Breast epithelium (tissue), 4 donors: ENCODE results near the gene PAPSS2. TPM values are rescaled to one million over a fixed set of nuclear protein-coding genes. Genes with fewer than 3 reads are reported as not detected.
"Not testable (repeated sequence)": the region's sequence is repeated elsewhere in the genome, so short reads cannot be mapped to it uniquely, and the experiment has no call there.

Experiments
- DNase-seq, 2 donors: peaks; one replicate each; pipeline ENCODE4 v3.0.0-alpha.2; 2019; ENCODE audit warnings: low spot score in 2 of 2
- H3K27ac ChIP-seq, 2 donors: fragments of 200-600 bp; sonication (generic) in 1 of 2; one replicate each; pipeline ENCODE4 v1.5.1; 2016 to 2019; ENCODE audit warnings: mild to moderate bottlenecking in 1 of 2
- H3K27me3 ChIP-seq, 2 donors: fragments of 200-600 bp; sonication (generic) in 1 of 2; one replicate each; pipeline versions ENCODE4 v1.5.1 to v1.6.0; 2017 to 2019; ENCODE audit warnings: control low read depth in 1 of 2, mild to moderate bottlenecking in 1 of 2
- H3K36me3 ChIP-seq: fragments of 200-600 bp; one replicate; pipeline ENCODE4 v1.5.1; 2019
- H3K4me1 ChIP-seq, 2 donors: fragments of 200-600 bp; sonication (generic); one replicate each; pipeline ENCODE4 v1.5.1; 2016 to 2019; ENCODE audit warnings: control low read depth in 1 of 2
- H3K4me3 ChIP-seq, 3 donors: fragments of 200-600 bp; sonication (generic); 1 replicate in 2 of 3; 2 replicates in 1 of 3; pipeline ENCODE4 v1.5.1; 2016 to 2019; ENCODE audit warnings: mild to moderate bottlenecking in 3 of 3, moderate library complexity in 2 of 3
- H3K9me3 ChIP-seq, 2 donors: fragments of 200-600 bp; sonication (generic) in 1 of 2; one replicate each; pipeline ENCODE4 v1.5.1; 2016 to 2019; ENCODE audit warnings: control low read depth in 1 of 2
- POLR2A ChIP-seq: fragments of 450-650 bp; IDR thresholded peaks from one replicate; pipeline ENCODE4 v1.6.1; 2016; ENCODE audit warnings: antibody characterized with exemption, mild to moderate bottlenecking, moderate library complexity
- POLR2AphosphoS5 ChIP-seq, 3 donors: sonication (generic); formaldehyde crosslinking; IDR thresholded peaks; one replicate each; pipeline ENCODE4 v1.6.1; 2017; ENCODE audit warnings: antibody characterized with exemption in 3 of 3
- intact Hi-C: fragments of 100-400 bp; cut with DNase I; formaldehyde crosslinking; loops from one replicate; pipeline ENCODE4 v1.15.1; 2023; ENCODE audit warnings: low total_unique reads
- total RNA-seq, 3 donors: library from RNA; depleted of rRNA; stranded (reverse); fragments of >200 nt; gene quantifications; one replicate each; pipeline ENCODE4 v1.1.0, GENCODE V29; 2016
- TF ChIP-seq, protein P1 (sequence below), 3 donors: fragments of 450-650 bp; IDR thresholded peaks; one replicate each; pipeline ENCODE4 v1.5.1; 2016 to 2017; ENCODE audit warnings: antibody characterized with exemption in 3 of 3, mild to moderate bottlenecking in 3 of 3, moderate library complexity in 3 of 3

Gene PAPSS2
- total RNA-seq, 3 donors from 2014 or later, result 21.1 to 33.8 (median 27.2) TPM

DNA sequence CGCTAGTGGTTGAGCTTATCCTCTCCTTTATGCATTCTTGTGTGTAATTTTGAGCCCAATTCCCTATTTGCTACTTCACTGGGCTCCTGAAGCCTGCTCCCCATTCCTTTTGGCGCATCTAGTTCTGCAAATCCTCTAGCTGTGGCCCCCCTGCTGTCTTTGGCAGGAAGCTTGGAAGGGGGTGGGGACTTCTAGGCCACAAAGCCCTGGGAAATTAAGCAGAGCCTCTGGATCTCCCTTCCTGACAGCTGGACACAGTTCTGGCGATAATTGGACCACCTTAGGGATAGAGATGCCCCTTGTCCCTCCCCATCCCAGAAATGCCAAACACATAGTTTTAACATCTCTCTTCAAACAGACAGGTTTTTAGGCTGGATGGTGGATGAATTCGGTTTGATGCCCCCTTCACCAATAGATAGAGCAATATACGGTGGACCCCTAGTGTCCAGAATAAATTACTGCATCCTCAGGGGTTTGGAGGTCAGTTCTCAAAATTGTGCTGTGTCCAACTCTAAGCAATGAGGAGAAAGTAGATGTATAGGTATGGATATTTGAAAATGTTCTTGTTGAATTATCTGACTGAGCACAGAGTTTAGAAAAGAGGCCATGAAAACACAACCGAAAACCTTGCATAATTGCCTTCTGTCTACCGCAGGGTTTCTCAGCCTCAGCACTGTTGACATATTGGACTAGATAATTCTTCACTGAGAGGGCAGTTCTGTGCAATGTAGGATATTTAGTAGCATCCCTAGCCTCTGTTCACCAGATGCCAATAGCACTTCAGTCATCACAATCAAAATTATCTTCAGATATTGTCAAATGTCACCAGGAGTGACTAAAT lies 75.5 kb downstream of the PAPSS2 start:
- H3K36me3 ChIP-seq, result no peaks in the 10 kb centered on the region
- no peaks in the 10 kb centered on the region for H3K27me3 ChIP-seq
- no peak for DNase-seq
- no peak overlapping the region for H3K4me3 ChIP-seq
- no peak for TF ChIP-seq POLR2AphosphoS5 (IDR thresholded peaks at IDR 0.05)
- TF ChIP-seq, protein P1, sequence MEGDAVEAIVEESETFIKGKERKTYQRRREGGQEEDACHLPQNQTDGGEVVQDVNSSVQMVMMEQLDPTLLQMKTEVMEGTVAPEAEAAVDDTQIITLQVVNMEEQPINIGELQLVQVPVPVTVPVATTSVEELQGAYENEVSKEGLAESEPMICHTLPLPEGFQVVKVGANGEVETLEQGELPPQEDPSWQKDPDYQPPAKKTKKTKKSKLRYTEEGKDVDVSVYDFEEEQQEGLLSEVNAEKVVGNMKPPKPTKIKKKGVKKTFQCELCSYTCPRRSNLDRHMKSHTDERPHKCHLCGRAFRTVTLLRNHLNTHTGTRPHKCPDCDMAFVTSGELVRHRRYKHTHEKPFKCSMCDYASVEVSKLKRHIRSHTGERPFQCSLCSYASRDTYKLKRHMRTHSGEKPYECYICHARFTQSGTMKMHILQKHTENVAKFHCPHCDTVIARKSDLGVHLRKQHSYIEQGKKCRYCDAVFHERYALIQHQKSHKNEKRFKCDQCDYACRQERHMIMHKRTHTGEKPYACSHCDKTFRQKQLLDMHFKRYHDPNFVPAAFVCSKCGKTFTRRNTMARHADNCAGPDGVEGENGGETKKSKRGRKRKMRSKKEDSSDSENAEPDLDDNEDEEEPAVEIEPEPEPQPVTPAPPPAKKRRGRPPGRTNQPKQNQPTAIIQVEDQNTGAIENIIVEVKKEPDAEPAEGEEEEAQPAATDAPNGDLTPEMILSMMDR (IDR thresholded peaks at IDR 0.05), result peak; percentile 64 to 69 (median 64)
- H3K27ac ChIP-seq, result no peak overlapping the region
- intact Hi-C loops, result no loop called here
- H3K4me1 ChIP-seq, result no peaks in the 10 kb centered on the region
- H3K9me3 ChIP-seq, result no peaks in the 10 kb centered on the region

DNA sequence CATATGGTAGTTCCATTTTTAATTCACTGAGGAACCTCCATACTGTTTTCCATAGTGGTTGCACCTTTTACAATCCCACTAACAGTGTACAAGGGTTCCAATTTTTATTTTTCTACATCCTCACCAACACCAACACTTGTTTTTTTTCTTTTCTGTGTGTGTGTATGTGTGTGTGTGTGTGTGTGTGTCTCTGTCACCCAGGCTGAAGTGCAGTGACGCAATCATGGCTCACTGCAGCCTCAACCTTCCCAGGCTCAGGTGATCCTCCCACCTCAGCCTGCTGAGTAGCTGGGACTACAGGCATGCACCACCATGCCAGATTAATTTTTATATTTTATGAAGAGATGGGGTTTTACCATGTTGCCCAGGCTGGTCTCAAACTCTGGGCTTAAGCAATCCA lies 78.6 kb downstream of the PAPSS2 start:
- H3K4me3 ChIP-seq, H3K9me3 ChIP-seq, H3K27ac ChIP-seq, H3K27me3 ChIP-seq, H3K4me1 ChIP-seq, intact Hi-C loops, H3K36me3 ChIP-seq, DNase-seq: not testable (repeated sequence)

DNA sequence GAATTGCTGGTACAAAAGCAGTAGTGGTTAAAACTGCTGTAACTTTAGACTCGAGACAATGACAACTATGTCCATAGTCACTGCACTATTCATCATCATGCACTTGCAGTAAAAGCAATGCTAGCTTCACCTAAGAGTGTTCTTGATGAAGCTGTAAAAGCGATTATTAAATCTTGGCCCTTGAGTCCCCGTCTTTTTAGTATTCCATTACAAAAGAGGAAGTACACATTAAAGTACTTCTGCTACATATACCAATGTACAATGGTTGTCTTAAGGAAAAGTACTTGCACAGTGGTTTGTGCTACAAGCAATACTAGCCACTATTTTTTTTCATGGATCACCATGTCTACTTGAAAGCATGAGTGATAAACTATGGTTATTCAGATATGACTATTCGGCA lies 80.0 kb downstream of the PAPSS2 start:
- TF ChIP-seq, protein P1 (IDR thresholded peaks at IDR 0.05), result no peak
- TF ChIP-seq POLR2AphosphoS5 (IDR thresholded peaks at IDR 0.05) (no peak), POLR2A (no peak)
- no peaks in the 10 kb centered on the region for H3K27me3 ChIP-seq
- H3K4me3 ChIP-seq, result no peak overlapping the region
- no peak for DNase-seq
- intact Hi-C loops, result no loop called here
- no peaks in the 10 kb centered on the region for H3K4me1 ChIP-seq
- no peaks in the 10 kb centered on the region for H3K36me3 ChIP-seq
- no peaks in the 10 kb centered on the region for H3K9me3 ChIP-seq
- H3K27ac ChIP-seq, result no peak overlapping the region

DNA sequence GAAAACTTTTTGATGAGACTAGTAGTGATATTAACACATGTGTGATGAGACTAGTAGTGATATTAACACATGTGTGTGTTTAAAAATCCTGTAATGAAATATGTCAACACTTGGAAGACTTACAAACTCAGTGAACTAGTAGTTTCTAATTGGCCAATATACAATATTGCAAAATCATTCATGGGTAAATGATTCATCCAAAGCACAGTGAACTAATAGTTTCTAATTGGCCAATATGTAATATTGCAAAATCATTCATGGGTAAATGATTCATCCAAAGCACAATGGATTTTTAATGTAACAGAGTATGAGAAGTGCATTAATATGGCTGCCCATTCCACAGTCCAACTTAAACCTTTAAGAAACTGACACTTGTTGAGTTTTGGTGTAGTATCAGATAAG lies 80.6 kb downstream of the PAPSS2 start:
- DNase-seq, result no peak
- Histone ChIP-seq H3K27me3 (no peaks in the 10 kb centered on the region), H3K9me3 (no peaks in the 10 kb centered on the region), H3K36me3 (no peaks in the 10 kb centered on the region), H3K4me3 (no peak overlapping the region), H3K27ac (peak overlapping the region in 1 of 2 donors; percentile 14), H3K4me1 (no peaks in the 10 kb centered on the region)
- TF ChIP-seq POLR2AphosphoS5 (IDR thresholded peaks at IDR 0.05) (no peak), POLR2A (no peak)
- TF ChIP-seq, protein P1 (IDR thresholded peaks at IDR 0.05), result no peak
- intact Hi-C loops, result no loop called here

DNA sequence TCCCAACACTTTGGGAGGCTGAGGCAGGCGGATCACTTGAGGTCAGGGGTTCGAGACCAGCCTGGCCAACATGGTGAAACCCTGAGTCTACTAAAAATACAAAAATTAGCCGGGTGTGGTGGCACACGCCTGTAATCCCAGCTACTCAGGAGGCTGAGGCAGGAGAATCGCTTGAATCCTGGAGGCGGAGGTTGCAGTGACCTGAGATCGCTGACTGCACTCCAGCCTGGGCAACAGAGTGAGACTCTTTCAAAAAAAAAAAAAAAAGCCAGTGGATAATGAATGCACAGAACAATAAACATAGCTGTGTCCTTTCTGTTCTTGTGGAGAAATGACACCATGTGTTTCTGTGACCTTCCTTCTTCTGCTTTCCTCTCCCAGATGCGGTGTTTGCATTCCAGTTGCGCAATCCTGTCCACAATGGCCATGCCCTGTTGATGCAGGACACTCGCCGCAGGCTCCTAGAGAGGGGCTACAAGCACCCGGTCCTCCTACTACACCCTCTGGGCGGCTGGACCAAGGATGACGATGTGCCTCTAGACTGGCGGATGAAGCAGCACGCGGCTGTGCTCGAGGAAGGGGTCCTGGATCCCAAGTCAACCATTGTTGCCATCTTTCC lies 83.4 kb downstream of the PAPSS2 start:
- H3K36me3 ChIP-seq, result not testable (repeated sequence)

DNA sequence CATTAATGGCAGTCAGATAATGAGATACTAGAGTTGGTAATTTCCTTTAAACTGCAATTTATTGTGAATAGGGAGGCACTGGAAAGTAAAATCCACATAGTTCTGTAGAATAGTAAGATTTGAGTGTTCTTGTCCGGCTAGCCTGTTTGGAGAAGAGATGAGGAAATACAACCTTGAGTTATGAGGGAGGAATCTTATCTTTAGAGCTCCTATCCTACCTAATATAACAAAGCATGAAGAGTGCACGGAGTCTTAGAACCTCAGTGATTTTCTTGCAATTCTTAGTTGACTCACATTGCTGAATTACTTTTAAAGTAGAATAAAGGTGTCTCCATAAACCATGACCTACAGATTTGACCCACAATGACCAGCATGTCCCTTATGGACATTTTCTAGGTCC lies 84.9 kb downstream of the PAPSS2 start:
- no peak for DNase-seq
- no peaks in the 10 kb centered on the region for H3K4me1 ChIP-seq
- no peaks in the 10 kb centered on the region for H3K27me3 ChIP-seq
- H3K27ac ChIP-seq, result no peak overlapping the region
- no peak for TF ChIP-seq POLR2A
- TF ChIP-seq, protein P1 (IDR thresholded peaks at IDR 0.05), result no peak
- no peaks in the 10 kb centered on the region for H3K36me3 ChIP-seq
- intact Hi-C loops, result no loop called here
- H3K9me3 ChIP-seq, result no peaks in the 10 kb centered on the region
- H3K4me3 ChIP-seq, result no peak overlapping the region

More for the DNA sequence above, 83.4 kb downstream of the PAPSS2 start:
- DNase-seq, H3K4me1 ChIP-seq, H3K9me3 ChIP-seq, H3K27me3 ChIP-seq, H3K4me3 ChIP-seq, intact Hi-C loops, H3K27ac ChIP-seq: not testable (repeated sequence)
